ENCODE measurements around the gene NRXN3. TPM values are rescaled to one million over a fixed set of nuclear protein-coding genes. Genes with fewer than 3 reads are reported as not detected.

The NRXN3 gene
- total and polyA plus RNA-seq, 2 of the 4 experiments (the other 2 are of a cell fraction): 4.8 to 25.1 TPM

GRCh38 chr14:79656496-79656895, 1486.3 kb downstream of the NRXN3 start:
- POLR2A ChIA-PET (ENCODE audit: unreplicated experiment): no interaction called here

More at GRCh38 chr14:79656496-79656895, 1486.3 kb downstream of the NRXN3 start:
- H3K27ac ChIP-seq (ENCODE audit: insufficient read depth, low read length): no peak overlapping the region
- intact Hi-C loops (cut with micrococcal nuclease): no loop called here
- no peak overlapping the region for H4K91ac ChIP-seq (ENCODE audit: insufficient read depth, low read depth, low read length)
- H2BK15ac ChIP-seq (ENCODE audit: low read depth, low read length): no peak overlapping the region
- dilution Hi-C loops (cut with HindIII; ENCODE audit: low sequenced_read_pairs, unreplicated experiment): no loop called here
- no peak overlapping the region for H2BK20ac ChIP-seq (ENCODE audit: low read depth, low read length)
- H2AFZ ChIP-seq (replicated peaks; ENCODE audit: low read length, poor library complexity): no peak overlapping the region
- no peak overlapping the region for H3K9ac ChIP-seq (ENCODE audit: low read depth, low read length)
- no peaks in the 10 kb centered on the region for H3K27me3 ChIP-seq (ENCODE audit: control insufficient read depth, insufficient read depth, low read length)
- no peak overlapping the region for H4K8ac ChIP-seq (ENCODE audit: low read depth in 2 of 2, low read length in 2 of 2)
- H3K23ac ChIP-seq (ENCODE audit: low read depth, low read length): no peak overlapping the region
- no peak overlapping the region for H3K4me3 ChIP-seq (ENCODE audit: insufficient read depth, low read depth, low read length)
- no peak overlapping the region for H3K4ac ChIP-seq (ENCODE audit: low read depth, low read length)
- DNase-seq: no peak
- no peaks in the 10 kb centered on the region for H4K20me1 ChIP-seq (ENCODE audit: insufficient read depth, low read length)
- no peak overlapping the region for H2BK5ac ChIP-seq (ENCODE audit: low read depth, low read length, poor library complexity, severe bottlenecking)
- no peaks in the 10 kb centered on the region for H3K9me3 ChIP-seq (ENCODE audit: control insufficient read depth, insufficient read depth, low read length)
- no TSS peak for BruUV-seq (replicated peaks)
- WGBS, 2 experiments (ENCODE audit: extremely low coverage in 2 of 2, insufficient read length in 1 of 2): no CpG with 5 or more reads among the region's 7 CpGs
- no peak overlapping the region for H4K5ac ChIP-seq (ENCODE audit: low read depth, low read length)
- no peaks in the 10 kb centered on the region for H3K4me1 ChIP-seq (ENCODE audit: control insufficient read depth, insufficient read depth, low read length)
- H3K79me1 ChIP-seq (ENCODE audit: low read depth in 1 of 2, low read length in 2 of 2): no peaks in the 10 kb centered on the region
- no peak for TF ChIP-seq CEBPB (IDR thresholded peaks at IDR 0.05; ENCODE audit: low read depth, low read length)
- TF ChIP-seq CHD1 (IDR thresholded peaks at IDR 0.05; ENCODE audit: low read depth, low read length): no peak
- TF ChIP-seq NFE2L2 (IDR thresholded peaks at IDR 0.05; ENCODE audit: low read depth, low read length): no peak
- TF ChIP-seq FOS (IDR thresholded peaks at IDR 0.05; ENCODE audit: low read depth, low read length): no peak
- no peak for TF ChIP-seq MAZ (IDR thresholded peaks at IDR 0.05; ENCODE audit: borderline replicate concordance, low read depth, low read length)
- TF ChIP-seq MXI1 (IDR thresholded peaks at IDR 0.05; ENCODE audit: borderline replicate concordance, low read depth, low read length): no peak
- no peak for TF ChIP-seq ELK1 (IDR thresholded peaks at IDR 0.05; ENCODE audit: borderline replicate concordance, low read depth, low read length)
- TF ChIP-seq MAFK (IDR thresholded peaks at IDR 0.05; ENCODE audit: low read depth, low read length): no peak
- TF ChIP-seq USF2 (IDR thresholded peaks at IDR 0.05; ENCODE audit: low read depth, low read length): no peak
- no peak for TF ChIP-seq RCOR1 (IDR thresholded peaks at IDR 0.05; ENCODE audit: insufficient replicate concordance, low read length)
- TF ChIP-seq RFX5 (IDR thresholded peaks at IDR 0.05; ENCODE audit: low read depth, low read length): no peak
- no peak for TF ChIP-seq POLR2A (IDR thresholded peaks at IDR 0.05; ENCODE audit: low read depth, low read length)
- no peak for TF ChIP-seq CTCF (conservative IDR thresholded peaks at IDR 0.05; ENCODE audit: low read depth, low read length)
- no peak for TF ChIP-seq SMC3 (IDR thresholded peaks at IDR 0.05; ENCODE audit: low read depth, low read length)
- TF ChIP-seq RAD21 (IDR thresholded peaks at IDR 0.05; ENCODE audit: low read length): no peak
- no peak for TF ChIP-seq BHLHE40 (IDR thresholded peaks at IDR 0.05; ENCODE audit: low read depth, low read length)
- no peaks in the 10 kb centered on the region for H3K36me3 ChIP-seq (ENCODE audit: control insufficient read depth, insufficient read depth, low read length)
- no peak overlapping the region for H2AK5ac ChIP-seq (ENCODE audit: low read depth, low read length)
- H3K56ac ChIP-seq (ENCODE audit: extremely low read depth, insufficient read depth, low read length): no peak overlapping the region
- no peak overlapping the region for H2BK120ac ChIP-seq (ENCODE audit: low read depth, low read length)
- in situ Hi-C loops (cut with MboI; ENCODE audit: low sequenced_read_pairs): no loop called here
- no peaks in the 10 kb centered on the region for H3K9me1 ChIP-seq (ENCODE audit: insufficient read depth, low read length)
- CTCF ChIA-PET: no interaction called here
- H3K14ac ChIP-seq (replicated peaks; ENCODE audit: low read depth, low read length): no peak overlapping the region
- H3K18ac ChIP-seq (ENCODE audit: low read depth, low read length): no peak overlapping the region
- no peak overlapping the region for H3K4me2 ChIP-seq (ENCODE audit: low read depth, low read length)
- no peak overlapping the region for H2AK9ac ChIP-seq (replicated peaks; ENCODE audit: low read depth, low read length, poor library complexity)
- ATAC-seq (ENCODE audit: low read depth): no peak

Data from IMR-90 (cell line).